Left ventricle myocardium inferior (tissue), 1 donor: ENCODE data around the gene PDLIM4. TPM values are rescaled to one million over a fixed set of nuclear protein-coding genes. Genes with fewer than 3 reads are reported as not detected.

ENCODE experiments used
- DNase-seq: peaks from one replicate; pipeline ENCODE4 v3.0.0-alpha.2; 2020
- H3K27ac ChIP-seq: fragments of 200-600 bp; replicated peaks from 2 replicates; pipeline ENCODE4 v1.8.0; 2021
- H3K27me3 ChIP-seq: fragments of 200-600 bp; 2 replicates; pipeline ENCODE4 v1.8.0; 2021; ENCODE audit warnings: low read depth
- H3K36me3 ChIP-seq: fragments of 200-600 bp; 2 replicates; pipeline ENCODE4 v1.8.0; 2021
- H3K4me1 ChIP-seq: fragments of 200-600 bp; 2 replicates; pipeline ENCODE4 v1.8.0; 2021
- H3K4me3 ChIP-seq: fragments of 200-600 bp; 2 replicates; pipeline ENCODE4 v1.8.0; 2021; ENCODE audit warnings: mild to moderate bottlenecking, moderate library complexity
- H3K9me3 ChIP-seq: fragments of 200-600 bp; replicated peaks from 2 replicates; pipeline ENCODE4 v1.8.0; 2021
- intact Hi-C: fragments of 100-400 bp; cut with micrococcal nuclease; formaldehyde crosslinking; loops from one replicate; pipeline ENCODE4 v1.11.0; 2022
- total RNA-seq: library from RNA; stranded (reverse); fragmentation: NEBNext Ultra II Directional; extraction: Animal tissue kit (Norgen Biotek cat#: 25700); gene quantifications from one replicate; pipeline ENCODE4 v1.2.1, GENCODE V29; 2021
- TF ChIP-seq, protein P1 (sequence below): fragments of 200-600 bp; IDR thresholded peaks from 2 replicates; pipeline ENCODE4 v1.8.0; 2021; ENCODE audit warnings: antibody characterized with exemption, mild to moderate bottlenecking, borderline replicate concordance
- donor health status: DM: no; HTN: yes; CAD: no; lungs with severe emphysema.

The PDLIM4 gene
- total RNA-seq, 1 donor from 2014 or later: 4.8 TPM

DNA sequence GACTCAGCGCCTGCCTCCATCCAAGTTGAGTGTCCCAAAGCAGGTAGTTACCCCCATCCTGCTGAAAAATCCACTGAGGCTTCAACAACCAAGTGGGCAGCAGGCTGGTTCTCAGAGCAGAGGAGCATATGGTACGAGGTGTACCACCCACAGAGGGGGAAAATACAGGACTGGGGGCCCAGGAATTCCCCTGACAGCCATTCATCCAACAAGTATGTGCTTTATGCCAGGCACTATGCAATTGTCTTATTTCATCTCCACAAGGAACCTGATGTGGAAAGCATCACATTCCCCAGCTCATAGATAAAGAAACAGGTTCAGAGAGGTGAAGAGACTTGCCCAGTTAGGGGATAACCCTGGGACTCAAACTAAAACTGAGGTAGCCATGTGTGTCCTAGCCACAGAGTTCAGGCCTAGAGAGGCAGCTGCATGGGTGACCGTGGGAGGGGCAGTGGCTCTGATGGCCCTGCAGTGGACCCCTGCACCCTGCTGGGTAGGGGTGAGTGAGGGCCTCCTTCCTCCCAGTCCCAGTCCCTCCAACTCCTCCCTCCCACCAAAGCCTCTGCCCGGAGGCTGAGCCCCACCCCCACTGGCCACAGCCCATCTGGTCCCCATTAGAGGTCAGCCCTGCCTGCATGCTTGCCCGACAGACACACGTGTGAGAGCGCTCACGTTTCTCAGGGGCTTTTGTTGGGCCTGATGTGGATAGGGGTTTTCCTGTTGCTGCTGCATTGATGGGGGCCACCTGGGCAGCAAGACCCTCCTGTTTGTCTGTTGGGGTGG lies 11.5 kb downstream of the PDLIM4 start:
- no peak for DNase-seq
- TF ChIP-seq, protein P1, sequence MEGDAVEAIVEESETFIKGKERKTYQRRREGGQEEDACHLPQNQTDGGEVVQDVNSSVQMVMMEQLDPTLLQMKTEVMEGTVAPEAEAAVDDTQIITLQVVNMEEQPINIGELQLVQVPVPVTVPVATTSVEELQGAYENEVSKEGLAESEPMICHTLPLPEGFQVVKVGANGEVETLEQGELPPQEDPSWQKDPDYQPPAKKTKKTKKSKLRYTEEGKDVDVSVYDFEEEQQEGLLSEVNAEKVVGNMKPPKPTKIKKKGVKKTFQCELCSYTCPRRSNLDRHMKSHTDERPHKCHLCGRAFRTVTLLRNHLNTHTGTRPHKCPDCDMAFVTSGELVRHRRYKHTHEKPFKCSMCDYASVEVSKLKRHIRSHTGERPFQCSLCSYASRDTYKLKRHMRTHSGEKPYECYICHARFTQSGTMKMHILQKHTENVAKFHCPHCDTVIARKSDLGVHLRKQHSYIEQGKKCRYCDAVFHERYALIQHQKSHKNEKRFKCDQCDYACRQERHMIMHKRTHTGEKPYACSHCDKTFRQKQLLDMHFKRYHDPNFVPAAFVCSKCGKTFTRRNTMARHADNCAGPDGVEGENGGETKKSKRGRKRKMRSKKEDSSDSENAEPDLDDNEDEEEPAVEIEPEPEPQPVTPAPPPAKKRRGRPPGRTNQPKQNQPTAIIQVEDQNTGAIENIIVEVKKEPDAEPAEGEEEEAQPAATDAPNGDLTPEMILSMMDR: no peak
- intact Hi-C loops: no loop called here
- Histone ChIP-seq H3K27me3 (no peaks in the 10 kb centered on the region), H3K4me3 (no peak overlapping the region), H3K9me3 (no peaks in the 10 kb centered on the region), H3K36me3 (no peaks in the 10 kb centered on the region), H3K4me1 (peaks cover 36% of the 10 kb centered on the region), H3K27ac (no peak overlapping the region)

DNA sequence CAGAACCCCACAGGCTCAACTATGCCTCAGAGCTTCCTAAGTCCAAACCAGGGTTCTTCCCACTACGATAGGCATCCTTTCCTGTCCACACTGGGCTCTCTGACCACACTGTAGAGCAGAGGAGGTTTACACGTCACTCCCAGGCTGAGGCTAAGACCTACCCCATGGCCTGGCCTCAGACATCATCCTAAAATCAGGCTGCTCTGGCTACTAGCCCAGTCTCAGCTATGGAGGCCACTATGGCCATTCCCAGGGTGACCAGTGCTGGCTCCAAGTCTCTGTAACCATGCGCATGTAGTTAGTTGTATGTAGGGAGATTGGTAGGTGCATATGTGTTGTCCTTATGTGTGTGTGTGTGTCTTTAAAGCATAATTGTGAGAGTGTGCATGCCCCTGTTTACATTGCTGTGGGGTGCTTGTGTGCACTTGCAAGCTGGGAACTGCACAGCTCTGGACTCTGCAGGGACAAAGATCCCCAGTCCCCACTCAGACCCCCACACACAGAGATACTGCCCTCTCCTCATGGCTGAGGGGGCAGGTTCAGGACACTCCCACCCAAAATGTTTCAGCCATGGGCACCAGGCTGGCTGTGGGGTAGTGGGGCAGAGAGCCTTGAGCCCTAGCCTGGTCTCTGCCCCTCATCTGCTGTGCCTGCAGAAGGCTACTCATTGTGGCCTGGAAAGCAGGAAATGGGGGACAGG lies 12.3 kb downstream of the PDLIM4 start:
- no peak overlapping the region for H3K4me3 ChIP-seq
- H3K27me3 ChIP-seq: no peaks in the 10 kb centered on the region
- no peak overlapping the region for H3K27ac ChIP-seq
- intact Hi-C loops: no loop called here
- H3K4me1 ChIP-seq: peaks cover 28% of the 10 kb centered on the region
- no peaks in the 10 kb centered on the region for H3K36me3 ChIP-seq
- H3K9me3 ChIP-seq: no peaks in the 10 kb centered on the region
- TF ChIP-seq, protein P1: no peak
- DNase-seq: no peak

DNA sequence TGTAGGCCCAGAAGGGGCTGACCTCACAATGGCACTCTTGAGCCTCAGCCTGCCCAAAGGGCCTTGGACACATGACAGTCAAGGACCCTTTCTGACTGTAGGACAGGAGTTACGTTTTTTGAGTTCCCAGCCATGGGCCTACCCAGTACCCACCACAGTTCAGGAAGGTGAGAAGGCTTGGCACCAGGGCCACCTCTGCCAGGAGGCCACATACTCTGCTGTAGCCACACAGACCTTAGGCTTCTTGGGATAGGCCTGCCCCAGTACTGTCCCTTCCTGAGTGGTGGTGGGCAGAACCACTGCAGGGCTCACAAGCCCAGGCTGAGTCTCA lies 12.8 kb downstream of the PDLIM4 start:
- Histone ChIP-seq H3K4me1 (peaks cover 23% of the 10 kb centered on the region), H3K27me3 (no peaks in the 10 kb centered on the region), H3K9me3 (no peaks in the 10 kb centered on the region), H3K27ac (no peak overlapping the region), H3K36me3 (no peaks in the 10 kb centered on the region), H3K4me3 (no peak overlapping the region)
- intact Hi-C loops: no loop called here
- DNase-seq: no peak
- TF ChIP-seq, protein P1: no peak

DNA sequence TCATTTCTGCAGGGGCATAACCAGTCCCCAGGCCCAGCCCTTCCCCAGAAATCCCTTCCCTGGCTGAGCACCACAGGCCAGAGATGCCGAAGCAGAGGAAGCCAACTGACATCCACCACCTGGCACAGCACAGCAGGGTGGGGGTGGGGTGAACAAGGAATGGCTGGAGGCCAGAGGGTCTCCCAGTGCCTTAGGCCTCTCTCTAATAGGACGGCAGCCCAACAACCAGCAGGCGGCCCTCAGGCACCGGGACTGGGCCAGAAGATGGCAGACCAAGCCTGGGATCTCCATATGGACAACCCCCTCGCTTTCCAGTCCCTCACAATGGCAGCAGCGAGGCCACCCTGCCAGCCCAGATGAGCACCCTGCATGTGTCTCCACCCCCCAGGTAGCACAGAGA lies 13.2 kb downstream of the PDLIM4 start:
- DNase-seq: no peak
- Histone ChIP-seq H3K4me1 (peaks cover 19% of the 10 kb centered on the region), H3K36me3 (no peaks in the 10 kb centered on the region), H3K4me3 (no peak overlapping the region), H3K9me3 (no peaks in the 10 kb centered on the region), H3K27me3 (no peaks in the 10 kb centered on the region), H3K27ac (no peak overlapping the region)
- TF ChIP-seq, protein P1: no peak
- intact Hi-C loops: no loop called here

DNA sequence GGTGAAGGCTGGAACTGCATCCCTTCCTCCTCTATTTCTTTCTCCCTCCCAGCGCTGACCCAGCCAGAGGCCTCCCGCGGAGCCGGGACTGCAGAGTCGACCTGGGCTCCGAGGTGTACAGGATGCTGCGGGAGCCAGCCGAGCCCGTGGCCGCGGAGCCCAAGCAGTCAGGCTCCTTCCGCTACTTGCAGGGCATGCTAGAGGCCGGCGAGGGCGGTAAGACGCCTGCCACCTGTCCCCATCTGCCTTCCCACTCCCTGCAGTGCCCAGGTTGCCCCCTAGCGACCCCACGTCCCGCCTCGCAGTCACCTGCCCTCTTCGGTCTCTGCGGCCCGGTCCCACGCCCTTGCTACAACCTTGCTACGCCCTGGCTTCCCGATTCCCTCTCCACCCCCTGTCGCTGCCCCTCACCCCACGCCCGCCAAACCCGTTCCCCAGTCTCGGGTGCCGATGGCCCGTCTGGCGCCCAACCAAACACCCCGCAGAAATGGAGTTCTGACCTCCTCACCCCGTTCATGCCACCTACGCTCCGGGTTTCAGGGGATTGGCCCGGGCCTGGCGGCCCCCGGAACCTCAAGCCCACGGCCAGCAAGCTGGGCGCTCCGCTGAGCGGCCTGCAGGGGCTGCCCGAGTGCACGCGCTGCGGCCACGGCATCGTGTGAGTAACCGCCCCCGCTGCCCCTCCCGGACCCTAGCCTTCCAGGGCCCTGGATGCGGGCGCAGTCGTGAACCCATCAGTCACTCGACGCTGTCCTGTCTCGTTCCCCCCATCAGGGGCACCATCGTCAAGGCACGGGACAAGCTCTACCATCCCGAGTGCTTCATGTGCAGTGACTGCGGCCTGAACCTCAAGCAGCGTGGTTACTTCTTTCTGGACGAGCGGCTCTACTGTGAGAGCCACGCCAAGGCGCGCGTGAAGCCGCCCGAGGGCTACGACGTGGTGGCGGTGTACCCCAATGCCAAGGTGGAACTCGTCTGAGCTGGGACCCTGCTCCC lies 14.1 kb downstream of the PDLIM4 start:
- TF ChIP-seq, protein P1: no peak
- Histone ChIP-seq H3K4me1 (peaks cover 12% of the 10 kb centered on the region), H3K4me3 (peak overlapping the region; percentile 15), H3K27ac (no peak overlapping the region), H3K27me3 (no peaks in the 10 kb centered on the region), H3K9me3 (no peaks in the 10 kb centered on the region), H3K36me3 (no peaks in the 10 kb centered on the region)
- intact Hi-C loops: no loop called here
- DNase-seq: no peak
